ENCODE results near the gene PLA2R1.

GRCh38 chr2:159903443-159904126, 158.8 kb downstream of the PLA2R1 start:
- TF ChIP-seq ZBTB33 (IDR thresholded peaks at IDR 0.05; ENCODE audit: borderline replicate concordance, low read depth) (no peak), CTCF (IDR thresholded peaks at IDR 0.05) (no peak), TAF1 (IDR thresholded peaks at IDR 0.05; ENCODE audit: borderline replicate concordance, low read depth, low read length) (no peak), CHD2 (IDR thresholded peaks at IDR 0.05; ENCODE audit: low read length, partially characterized antibody) (no peak), SMC3 (IDR thresholded peaks at IDR 0.05; ENCODE audit: low read depth, low read length) (no peak), GABPA (IDR thresholded peaks at IDR 0.05; ENCODE audit: low read depth) (no peak), RCOR1 (IDR thresholded peaks at IDR 0.05; ENCODE audit: low read length) (no peak), MXI1 (IDR thresholded peaks at IDR 0.05; ENCODE audit: low read depth, low read length) (no peak), YY1 (IDR thresholded peaks at IDR 0.05; ENCODE audit: low read depth) (no peak)

Data from SK-N-SH (cell line).